ENCODE measurements around the gene PARP14. TPM values are rescaled to one million over a fixed set of nuclear protein-coding genes. Genes with fewer than 3 reads are reported as not detected.
A peak's percentile ranks its signal among the peaks of the same experiment; 100 is the strongest.
"Not testable (repeated sequence)": the region's sequence is repeated elsewhere in the genome, so short reads cannot be mapped to it uniquely, and the experiment has no call there.

The PARP14 gene
- total and polyA plus RNA-seq, 7 donors, result 2.2 to 10.0 (median 6.0) TPM

- H3K36me3 ChIP-seq (ENCODE audit: insufficient read depth in 1 of 2, low read depth in 1 of 2), result no peaks in the 10 kb centered on the region
- no peaks in the 10 kb centered on the region for H3K9me3 ChIP-seq
- no peak for DNase-seq
- no peak for TF ChIP-seq CTCF (IDR thresholded peaks at IDR 0.05)
- intact Hi-C loops (cut with DNase I), result no loop called here
- H3K4me3 ChIP-seq, result no peak overlapping the region
- 75 to 89% (median 82%) methylated on average over 2 of the region's 2 CpGs for WGBS, 3 donors
- H3K4me1 ChIP-seq, result no peaks in the 10 kb centered on the region
- H3K27ac ChIP-seq, result no peak overlapping the region
- no peaks in the 10 kb centered on the region for H3K27me3 ChIP-seq (ENCODE audit: insufficient read depth in 3 of 3, low read length in 2 of 3)
- no peak for ATAC-seq
Observed at GRCh38 chr3:122642935-122643334, 37.7 kb upstream of the PARP14 start.

GRCh38 chr3:122646146-122646988, 34.3 kb upstream of the PARP14 start:
- no peaks in the 10 kb centered on the region for H3K9me3 ChIP-seq
- H3K4me1 ChIP-seq, result no peaks in the 10 kb centered on the region
- H3K27ac ChIP-seq, result no peak overlapping the region
- intact Hi-C loops (cut with DNase I), result no loop called here
- ATAC-seq, result no peak
- DNase-seq, result no peak
- no peak for TF ChIP-seq CTCF (IDR thresholded peaks at IDR 0.05)
- H3K27me3 ChIP-seq (ENCODE audit: insufficient read depth in 3 of 3, low read length in 2 of 3), result peaks cover 0 to 5% (median 0%) of the 10 kb centered on the region in 3 donors
- no peaks in the 10 kb centered on the region for H3K36me3 ChIP-seq (ENCODE audit: insufficient read depth in 1 of 2, low read depth in 1 of 2)
- WGBS, 3 donors, result 56 to 69% (median 63%) methylated on average over 5 of the region's 5 CpGs
- H3K4me3 ChIP-seq, result peak overlapping the region; percentile 33

GRCh38 chr3:122651233-122651907, 29.3 kb upstream of the PARP14 start:
- H3K27me3 ChIP-seq (ENCODE audit: insufficient read depth in 3 of 3, low read length in 2 of 3); intact Hi-C loops (cut with DNase I); H3K27ac ChIP-seq; H3K36me3 ChIP-seq (ENCODE audit: insufficient read depth in 1 of 2, low read depth in 1 of 2); H3K4me1 ChIP-seq; H3K9me3 ChIP-seq; DNase-seq; H3K4me3 ChIP-seq; ATAC-seq: not testable (repeated sequence)
- WGBS, 3 donors, result 59 to 73% (median 70%) methylated on average over 10 to 11 of the region's 11 CpGs

- H3K27ac ChIP-seq; H3K9me3 ChIP-seq; H3K36me3 ChIP-seq (ENCODE audit: insufficient read depth in 1 of 2, low read depth in 1 of 2); H3K4me1 ChIP-seq; ATAC-seq; H3K27me3 ChIP-seq (ENCODE audit: insufficient read depth in 3 of 3, low read length in 2 of 3); DNase-seq; intact Hi-C loops (cut with DNase I); H3K4me3 ChIP-seq: not testable (repeated sequence)
- WGBS, 3 donors, result 75 to 85% (median 85%) methylated on average over 6 of the region's 6 CpGs
Observed at GRCh38 chr3:122651962-122652361, 28.7 kb upstream of the PARP14 start.

GRCh38 chr3:122658336-122658735, 22.3 kb upstream of the PARP14 start:
- ATAC-seq; DNase-seq; H3K27ac ChIP-seq; H3K27me3 ChIP-seq (ENCODE audit: insufficient read depth in 3 of 3, low read length in 2 of 3); H3K4me3 ChIP-seq; intact Hi-C loops (cut with DNase I); H3K36me3 ChIP-seq (ENCODE audit: insufficient read depth in 1 of 2, low read depth in 1 of 2); H3K4me1 ChIP-seq; H3K9me3 ChIP-seq: not testable (repeated sequence)
- WGBS, 3 donors, result 85 to 90% (median 86%) methylated on average over 4 of the region's 4 CpGs

- TF ChIP-seq CTCF (IDR thresholded peaks at IDR 0.05), result no peak
- no peak for ATAC-seq
- Histone ChIP-seq H3K4me3 (no peak overlapping the region), H3K4me1 (no peaks in the 10 kb centered on the region), H3K27me3 (ENCODE audit: insufficient read depth in 3 of 3, low read length in 2 of 3) (peaks cover 0 to 3% (median 0%) of the 10 kb centered on the region in 3 donors), H3K36me3 (ENCODE audit: insufficient read depth in 1 of 2, low read depth in 1 of 2) (no peaks in the 10 kb centered on the region), H3K9me3 (peaks cover 2% of the 10 kb centered on the region), H3K27ac (no peak overlapping the region)
- 50 to 66% (median 57%) methylated on average over 14 of the region's 14 CpGs for WGBS, 3 donors
- intact Hi-C loops (cut with DNase I), result no loop called here
- DNase-seq, result no peak
Observed at GRCh38 chr3:122660297-122660974, 20.2 kb upstream of the PARP14 start.
